AG09319 (cell line): ENCODE measurements around the gene KRT86.
"Not testable (repeated sequence)": the region's sequence is repeated elsewhere in the genome, so short reads cannot be mapped to it uniquely, and the experiment has no call there.

Experiments used
- DNase-seq: peaks from one replicate; pipeline ENCODE4 v3.0.0-alpha.2; 2010; ENCODE audit warnings: low read depth; ENCODE audit errors: extremely low read depth
- TF ChIP-seq, protein P1 (sequence below): IDR thresholded peaks from 2 replicates; pipeline ENCODE4 v1.5.1; 2011; ENCODE audit warnings: low read depth, mild to moderate bottlenecking, inconsistent platforms, low read length, moderate library complexity

The KRT86 gene

DNA sequence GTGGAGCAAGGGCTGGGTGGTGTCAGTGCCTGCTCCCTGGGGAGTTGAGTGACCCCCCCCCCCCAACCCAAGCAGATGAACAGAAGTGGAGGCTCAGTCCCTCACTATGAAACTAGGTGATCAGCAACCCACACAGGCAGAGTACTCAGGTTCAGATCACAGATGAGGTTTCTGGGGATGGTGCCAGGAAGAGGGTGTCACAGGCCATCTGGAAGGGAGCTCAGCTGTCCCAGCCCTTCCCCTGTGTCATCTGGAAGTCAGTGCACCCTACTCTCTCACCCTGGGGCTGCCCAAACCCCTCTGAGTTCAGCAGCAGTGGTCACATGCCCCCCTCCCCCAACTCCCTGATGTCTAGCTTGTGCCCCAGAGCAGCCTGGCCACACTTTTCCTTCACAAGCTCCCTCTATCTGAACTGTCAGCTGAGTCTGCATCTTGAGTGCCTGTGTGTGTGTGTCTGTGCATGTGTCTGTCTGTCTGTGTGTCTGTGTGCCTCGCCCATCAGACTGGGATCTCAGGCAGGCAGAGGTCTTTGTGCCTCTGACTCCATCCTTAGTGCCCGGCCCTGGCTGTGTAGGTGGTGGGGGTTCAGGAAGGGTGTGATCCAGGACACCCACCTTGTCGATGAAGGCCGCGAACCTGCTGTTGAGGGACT, 16.2 kb downstream of the KRT86 start:
- not testable (repeated sequence) for DNase-seq

DNA sequence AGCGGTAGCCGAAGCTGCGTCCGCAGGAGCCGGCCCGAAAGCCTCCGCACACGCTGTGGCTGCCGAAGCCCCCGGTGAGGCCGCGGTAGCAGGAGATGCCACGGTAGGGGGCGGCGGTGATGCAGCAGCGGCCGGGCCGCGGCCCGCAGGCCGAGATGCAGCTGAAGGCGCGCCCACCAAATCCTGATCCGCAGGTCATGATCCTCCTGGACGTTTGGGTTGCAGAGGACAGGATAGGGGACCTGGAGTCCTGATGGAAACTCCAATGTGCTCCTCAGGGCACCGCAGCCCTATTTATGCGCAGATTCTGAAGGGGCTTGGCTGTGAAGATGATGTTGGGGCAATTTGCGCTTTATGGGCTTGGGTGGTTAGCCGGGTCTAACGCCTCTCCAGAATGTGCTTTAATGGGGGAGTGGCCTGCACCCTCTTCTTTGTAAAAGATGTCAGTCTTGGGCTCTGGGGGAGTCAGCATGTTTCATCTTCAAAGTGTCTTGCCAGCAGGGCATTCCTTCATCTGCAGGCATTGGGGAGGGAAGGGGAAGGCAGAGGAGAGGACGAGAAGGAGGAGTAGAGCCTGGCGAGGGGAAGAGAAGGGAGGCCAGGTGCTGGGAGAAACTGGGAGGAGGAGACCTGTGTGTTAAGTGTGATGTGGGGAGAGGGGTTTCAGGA, 17.0 kb downstream of the KRT86 start, which contains the start of gene KRT81:
Gene KRT81 (minus strand): TSS at position 268 of the 669 bp plus-strand sequence. CDS start 69 bp downstream, at position 199.
- no peak for DNase-seq
- TF ChIP-seq, protein P1, sequence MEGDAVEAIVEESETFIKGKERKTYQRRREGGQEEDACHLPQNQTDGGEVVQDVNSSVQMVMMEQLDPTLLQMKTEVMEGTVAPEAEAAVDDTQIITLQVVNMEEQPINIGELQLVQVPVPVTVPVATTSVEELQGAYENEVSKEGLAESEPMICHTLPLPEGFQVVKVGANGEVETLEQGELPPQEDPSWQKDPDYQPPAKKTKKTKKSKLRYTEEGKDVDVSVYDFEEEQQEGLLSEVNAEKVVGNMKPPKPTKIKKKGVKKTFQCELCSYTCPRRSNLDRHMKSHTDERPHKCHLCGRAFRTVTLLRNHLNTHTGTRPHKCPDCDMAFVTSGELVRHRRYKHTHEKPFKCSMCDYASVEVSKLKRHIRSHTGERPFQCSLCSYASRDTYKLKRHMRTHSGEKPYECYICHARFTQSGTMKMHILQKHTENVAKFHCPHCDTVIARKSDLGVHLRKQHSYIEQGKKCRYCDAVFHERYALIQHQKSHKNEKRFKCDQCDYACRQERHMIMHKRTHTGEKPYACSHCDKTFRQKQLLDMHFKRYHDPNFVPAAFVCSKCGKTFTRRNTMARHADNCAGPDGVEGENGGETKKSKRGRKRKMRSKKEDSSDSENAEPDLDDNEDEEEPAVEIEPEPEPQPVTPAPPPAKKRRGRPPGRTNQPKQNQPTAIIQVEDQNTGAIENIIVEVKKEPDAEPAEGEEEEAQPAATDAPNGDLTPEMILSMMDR: no peak

DNA sequence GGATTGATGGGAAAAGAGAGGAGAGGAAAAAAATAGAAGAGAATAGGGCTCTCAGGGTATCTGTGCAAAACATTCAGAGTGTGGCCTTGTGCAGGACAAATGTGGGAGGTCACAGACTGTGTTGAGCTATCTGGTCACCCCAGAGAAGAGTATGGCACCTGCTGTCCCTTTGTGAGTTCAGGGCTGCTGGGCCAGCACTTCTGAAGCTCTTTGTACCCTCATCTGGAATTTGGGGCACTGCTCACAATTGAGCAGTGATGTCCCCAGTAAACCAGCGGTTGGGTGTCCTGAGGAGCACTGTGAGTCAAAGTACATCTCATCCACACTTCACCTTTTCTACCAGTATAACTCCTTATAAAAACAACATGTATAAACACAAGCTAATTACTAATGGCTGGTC, 19.5 kb downstream of the KRT86 start:
- DNase-seq: no peak
- TF ChIP-seq, protein P1: no peak

DNA sequence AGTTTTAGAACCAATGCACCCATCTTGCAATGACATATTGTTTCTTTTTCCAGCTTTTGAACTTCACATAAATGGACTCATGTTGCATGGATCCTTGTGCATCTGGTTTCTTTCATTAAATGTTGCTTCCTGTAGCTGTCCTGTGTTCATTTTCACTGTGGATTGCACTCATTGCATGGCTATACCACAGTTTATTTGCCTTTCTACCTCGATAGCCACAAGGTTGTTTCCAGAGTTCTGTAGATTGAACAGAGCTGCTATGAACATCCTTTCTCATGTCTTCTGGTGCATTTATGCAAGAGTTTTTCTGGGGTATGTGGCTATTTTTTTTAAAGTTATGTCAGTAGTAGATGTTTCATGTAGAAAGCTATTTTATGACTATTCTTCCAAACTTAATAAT, 20.4 kb downstream of the KRT86 start:
- TF ChIP-seq, protein P1: no peak
- DNase-seq: no peak

DNA sequence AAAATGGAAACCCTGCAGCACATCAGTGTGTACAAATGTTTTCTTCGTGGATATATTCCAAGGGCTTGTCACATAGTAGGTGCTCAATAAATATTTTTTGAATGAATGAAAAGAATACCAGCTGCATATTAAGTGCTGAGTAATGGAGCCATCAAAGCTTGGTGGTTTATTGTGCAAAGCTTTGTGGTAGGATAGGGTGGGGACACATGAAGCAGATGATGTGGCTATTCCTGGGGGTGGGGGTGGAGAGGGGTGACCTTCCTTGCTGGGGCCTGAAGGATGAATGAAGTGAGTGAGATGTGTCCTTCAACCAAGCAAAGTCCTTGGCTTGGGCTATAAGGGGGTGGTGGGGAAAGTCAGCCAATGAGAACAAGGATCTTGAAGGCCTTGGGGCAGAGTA, 21.2 kb downstream of the KRT86 start:
- DNase-seq: no peak

DNA sequence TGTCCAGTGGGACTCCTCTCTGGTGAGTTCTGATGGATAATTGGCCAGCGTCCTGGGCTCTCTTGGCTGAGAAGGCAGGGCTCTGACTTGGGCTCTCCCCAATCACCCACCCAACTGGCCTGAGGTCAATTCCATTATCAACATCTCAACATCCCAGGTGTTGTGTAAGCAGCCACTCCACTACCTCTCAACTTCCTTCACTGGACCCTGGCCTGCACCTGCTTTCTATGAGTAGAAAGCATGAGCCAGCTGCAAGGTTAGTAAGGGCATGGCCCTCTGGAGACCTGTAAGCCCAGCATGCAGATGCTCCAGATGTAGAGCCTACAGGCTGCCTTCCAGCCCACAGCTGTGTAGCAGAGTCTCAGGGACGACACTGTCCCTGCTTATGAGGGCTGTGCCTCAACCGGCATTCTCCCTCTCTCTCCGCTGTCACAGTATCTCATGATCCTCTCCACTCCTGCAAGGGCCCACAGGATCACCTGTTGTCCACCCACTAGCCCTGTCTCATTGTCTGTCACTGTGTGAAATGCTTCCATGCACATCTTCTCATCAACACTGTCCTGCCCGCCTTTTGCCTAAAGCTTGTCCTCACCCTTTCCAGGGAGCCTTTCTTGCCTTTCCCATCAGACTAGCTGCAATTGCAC, 22.2 kb downstream of the KRT86 start:
- TF ChIP-seq, protein P1: no peak
- no peak for DNase-seq

More for the DNA sequence above, 21.2 kb downstream of the KRT86 start:
- TF ChIP-seq, protein P1: no peak

DNA sequence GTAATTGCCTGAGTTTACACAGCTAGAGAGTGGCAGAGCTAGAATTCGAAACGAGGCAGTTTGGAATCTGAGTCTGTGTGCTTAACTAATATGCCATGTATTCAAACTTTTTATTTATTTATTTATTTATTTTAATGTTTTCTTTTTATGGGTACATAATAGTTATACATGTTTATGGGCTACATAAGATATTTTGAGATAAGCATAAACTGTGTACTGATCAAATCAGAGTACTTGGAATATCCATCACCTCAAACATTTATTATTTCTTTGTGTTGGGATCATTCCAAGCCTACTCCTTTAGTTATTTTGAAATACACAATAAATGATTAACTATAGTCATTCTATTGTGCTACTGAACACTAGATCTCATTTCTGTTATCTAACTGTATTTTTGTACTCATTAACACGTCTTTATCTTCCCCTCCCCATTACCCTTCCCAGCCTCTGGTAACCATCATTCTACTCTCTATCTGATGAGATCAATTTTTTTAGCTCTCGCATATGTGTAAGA, 24.3 kb downstream of the KRT86 start:
- DNase-seq: no peak
- TF ChIP-seq, protein P1: no peak
